IMR-90 (cell line): ENCODE data around the gene TMEM40.

Experiments used
- BHLHE40 ChIP-seq: fragments of 150-350 bp; IDR thresholded peaks from 2 replicates; pipeline ENCODE4 v1.6.1; 2016; ENCODE audit warnings: mild to moderate bottlenecking, low read depth, low read length
- CEBPB ChIP-seq: IDR thresholded peaks from 2 replicates; pipeline ENCODE4 v1.6.1; 2012; ENCODE audit warnings: low read depth, low read length, improper control_type of control experiment
- MAFK ChIP-seq: IDR thresholded peaks from 2 replicates; pipeline ENCODE4 v1.6.1; 2012; ENCODE audit warnings: low read depth, low read length, improper control_type of control experiment
- POLR2A ChIP-seq: IDR thresholded peaks from 2 replicates; pipeline ENCODE4 v1.6.1; 2012; ENCODE audit warnings: mild to moderate bottlenecking, low read depth, low read length
- RCOR1 ChIP-seq: IDR thresholded peaks from 2 replicates; pipeline ENCODE4 v1.6.1; 2012; ENCODE audit warnings: mild to moderate bottlenecking, low read length, improper control_type of control experiment; ENCODE audit not compliant: insufficient replicate concordance
- RFX5 ChIP-seq: IDR thresholded peaks from 2 replicates; pipeline ENCODE4 v1.8.0; 2012; ENCODE audit warnings: low read depth, mild to moderate bottlenecking, low read length, moderate library complexity
- SMC3 ChIP-seq: fragments of 150-350 bp; IDR thresholded peaks from 2 replicates; pipeline ENCODE4 v1.6.1; 2016; ENCODE audit warnings: low read depth, mild to moderate bottlenecking, antibody characterized with exemption, low read length, moderate library complexity
- TF ChIP-seq, protein P1 (sequence below): conservative IDR thresholded peaks from 2 replicates; pipeline ENCODE4 v1.5.1; 2012; ENCODE audit warnings: mild to moderate bottlenecking, low read depth, low read length, improper control_type of control experiment
- TF ChIP-seq, protein P2 (sequence below): fragments of 150-350 bp; IDR thresholded peaks from 2 replicates; pipeline ENCODE4 v1.6.1; 2017; ENCODE audit warnings: mild to moderate bottlenecking, antibody characterized with exemption, low read length, low read depth

DNA sequence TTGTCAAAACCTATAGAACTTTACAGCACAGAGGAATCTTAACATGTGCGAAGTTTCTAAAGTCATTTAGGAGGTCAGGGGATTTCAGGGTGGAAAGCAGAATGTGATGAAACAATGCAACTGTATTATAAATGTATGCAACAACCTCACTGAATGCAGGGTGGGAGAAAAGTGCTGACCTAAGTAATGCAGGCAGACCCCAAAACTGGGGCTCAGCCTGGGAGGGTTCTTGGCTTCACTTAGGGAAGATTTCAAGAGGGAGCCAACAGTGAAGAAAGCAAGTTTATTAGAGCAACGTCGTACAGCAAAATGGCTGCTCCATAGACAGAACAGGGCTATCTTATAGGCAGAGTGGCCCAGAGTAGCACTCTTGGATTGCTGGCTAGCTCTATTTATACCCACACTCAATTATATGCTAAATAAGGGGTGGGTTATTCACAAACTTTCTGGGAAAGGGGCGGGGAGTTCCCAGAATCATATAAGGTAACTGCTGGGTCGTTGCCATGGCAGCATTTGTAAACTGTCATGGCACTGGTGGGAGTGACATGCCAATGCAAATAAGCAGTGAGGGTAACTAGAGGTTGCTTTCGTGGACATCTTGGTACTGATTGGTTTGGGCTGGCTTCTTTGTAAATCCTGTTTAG lies 23.2 kb upstream of the TMEM40 start:
- TF ChIP-seq, protein P1, sequence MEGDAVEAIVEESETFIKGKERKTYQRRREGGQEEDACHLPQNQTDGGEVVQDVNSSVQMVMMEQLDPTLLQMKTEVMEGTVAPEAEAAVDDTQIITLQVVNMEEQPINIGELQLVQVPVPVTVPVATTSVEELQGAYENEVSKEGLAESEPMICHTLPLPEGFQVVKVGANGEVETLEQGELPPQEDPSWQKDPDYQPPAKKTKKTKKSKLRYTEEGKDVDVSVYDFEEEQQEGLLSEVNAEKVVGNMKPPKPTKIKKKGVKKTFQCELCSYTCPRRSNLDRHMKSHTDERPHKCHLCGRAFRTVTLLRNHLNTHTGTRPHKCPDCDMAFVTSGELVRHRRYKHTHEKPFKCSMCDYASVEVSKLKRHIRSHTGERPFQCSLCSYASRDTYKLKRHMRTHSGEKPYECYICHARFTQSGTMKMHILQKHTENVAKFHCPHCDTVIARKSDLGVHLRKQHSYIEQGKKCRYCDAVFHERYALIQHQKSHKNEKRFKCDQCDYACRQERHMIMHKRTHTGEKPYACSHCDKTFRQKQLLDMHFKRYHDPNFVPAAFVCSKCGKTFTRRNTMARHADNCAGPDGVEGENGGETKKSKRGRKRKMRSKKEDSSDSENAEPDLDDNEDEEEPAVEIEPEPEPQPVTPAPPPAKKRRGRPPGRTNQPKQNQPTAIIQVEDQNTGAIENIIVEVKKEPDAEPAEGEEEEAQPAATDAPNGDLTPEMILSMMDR, result no peak
- TF ChIP-seq CEBPB (no peak), MAFK (peak; percentile 10; the same call in 1 of the 2 replicates), POLR2A (no peak), RFX5 (no peak), SMC3 (no peak), RCOR1 (no peak), BHLHE40 (no peak)
- TF ChIP-seq, protein P2, sequence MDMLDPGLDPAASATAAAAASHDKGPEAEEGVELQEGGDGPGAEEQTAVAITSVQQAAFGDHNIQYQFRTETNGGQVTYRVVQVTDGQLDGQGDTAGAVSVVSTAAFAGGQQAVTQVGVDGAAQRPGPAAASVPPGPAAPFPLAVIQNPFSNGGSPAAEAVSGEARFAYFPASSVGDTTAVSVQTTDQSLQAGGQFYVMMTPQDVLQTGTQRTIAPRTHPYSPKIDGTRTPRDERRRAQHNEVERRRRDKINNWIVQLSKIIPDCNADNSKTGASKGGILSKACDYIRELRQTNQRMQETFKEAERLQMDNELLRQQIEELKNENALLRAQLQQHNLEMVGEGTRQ, result no peak
